GM23338 (cell line): ENCODE measurements around the gene SMYD3.

ENCODE experiments used
- CREB1 ChIP-seq: fragments of 250-450 bp; sonication (Bioruptor Pico); IDR thresholded peaks from 2 replicates; pipeline ENCODE4 v1.5.0; 2020; ENCODE audit warnings: low read depth, mild to moderate bottlenecking, moderate library complexity
- EZH2 ChIP-seq: fragments of 200-600 bp; sonication (generic); IDR thresholded peaks from one replicate; pipeline ENCODE4 v1.8.0; 2017; ENCODE audit warnings: antibody characterized with exemption, mild to moderate bottlenecking, low read depth; ENCODE audit not compliant: unreplicated experiment
- EZH2phosphoT487 ChIP-seq: fragments of 200-600 bp; sonication (generic); IDR thresholded peaks from one replicate; pipeline ENCODE4 v1.8.1; 2018; ENCODE audit warnings: antibody characterized with exemption; ENCODE audit not compliant: unreplicated experiment
- JUNB ChIP-seq: IDR thresholded peaks from one replicate; pipeline ENCODE4 v1.6.1; 2016; ENCODE audit warnings: antibody characterized with exemption; ENCODE audit not compliant: unreplicated experiment
- POLR2AphosphoS5 ChIP-seq: IDR thresholded peaks from 2 replicates; pipeline ENCODE4 v1.6.1; 2016; ENCODE audit warnings: antibody characterized with exemption, low read depth
- REST ChIP-seq: IDR thresholded peaks from one replicate; pipeline ENCODE4 v1.6.1; 2018; ENCODE audit warnings: antibody characterized with exemption; ENCODE audit not compliant: unreplicated experiment
- ZNF114 ChIP-seq: fragments of 250-450 bp; sonication (Bioruptor Pico); IDR thresholded peaks from 2 replicates; pipeline ENCODE4 v1.5.0; 2020; ENCODE audit warnings: mild to moderate bottlenecking, moderate library complexity
- ZNF462 ChIP-seq: fragments of 250-450 bp; sonication (Bioruptor Pico); IDR thresholded peaks from 2 replicates; pipeline ENCODE4 v1.5.0; 2020; ENCODE audit warnings: mild to moderate bottlenecking, moderate library complexity
- TF ChIP-seq, protein P1 (sequence below), 2 experiments: fragments of 200-600 bp in 1 of 2; sonication (generic) in 1 of 2; conservative IDR thresholded peaks; 2 replicates each; pipeline versions ENCODE4 v1.5.1 to v1.6.1; 2016 to 2017; ENCODE audit warnings: antibody characterized with exemption in 2 of 2, low read depth in 2 of 2, mild to moderate bottlenecking in 2 of 2, moderate library complexity in 1 of 2
- TF ChIP-seq, protein P2 (sequence below): IDR thresholded peaks from 2 replicates; pipeline ENCODE4 v1.6.1; 2016; ENCODE audit warnings: antibody characterized with exemption

- TF ChIP-seq, protein P1, sequence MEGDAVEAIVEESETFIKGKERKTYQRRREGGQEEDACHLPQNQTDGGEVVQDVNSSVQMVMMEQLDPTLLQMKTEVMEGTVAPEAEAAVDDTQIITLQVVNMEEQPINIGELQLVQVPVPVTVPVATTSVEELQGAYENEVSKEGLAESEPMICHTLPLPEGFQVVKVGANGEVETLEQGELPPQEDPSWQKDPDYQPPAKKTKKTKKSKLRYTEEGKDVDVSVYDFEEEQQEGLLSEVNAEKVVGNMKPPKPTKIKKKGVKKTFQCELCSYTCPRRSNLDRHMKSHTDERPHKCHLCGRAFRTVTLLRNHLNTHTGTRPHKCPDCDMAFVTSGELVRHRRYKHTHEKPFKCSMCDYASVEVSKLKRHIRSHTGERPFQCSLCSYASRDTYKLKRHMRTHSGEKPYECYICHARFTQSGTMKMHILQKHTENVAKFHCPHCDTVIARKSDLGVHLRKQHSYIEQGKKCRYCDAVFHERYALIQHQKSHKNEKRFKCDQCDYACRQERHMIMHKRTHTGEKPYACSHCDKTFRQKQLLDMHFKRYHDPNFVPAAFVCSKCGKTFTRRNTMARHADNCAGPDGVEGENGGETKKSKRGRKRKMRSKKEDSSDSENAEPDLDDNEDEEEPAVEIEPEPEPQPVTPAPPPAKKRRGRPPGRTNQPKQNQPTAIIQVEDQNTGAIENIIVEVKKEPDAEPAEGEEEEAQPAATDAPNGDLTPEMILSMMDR (conservative IDR thresholded peaks at IDR 0.05; ENCODE audit: low read depth in 2 of 2): no peak
- TF ChIP-seq EZH2 (no peak), EZH2phosphoT487 (no peak), POLR2AphosphoS5 (no peak), CREB1 (CRISPR knock-in tag) (no peak), JUNB (no peak), REST (no peak), ZNF114 (CRISPR knock-in tag) (no peak), ZNF462 (no peak)
- TF ChIP-seq, protein P2, sequence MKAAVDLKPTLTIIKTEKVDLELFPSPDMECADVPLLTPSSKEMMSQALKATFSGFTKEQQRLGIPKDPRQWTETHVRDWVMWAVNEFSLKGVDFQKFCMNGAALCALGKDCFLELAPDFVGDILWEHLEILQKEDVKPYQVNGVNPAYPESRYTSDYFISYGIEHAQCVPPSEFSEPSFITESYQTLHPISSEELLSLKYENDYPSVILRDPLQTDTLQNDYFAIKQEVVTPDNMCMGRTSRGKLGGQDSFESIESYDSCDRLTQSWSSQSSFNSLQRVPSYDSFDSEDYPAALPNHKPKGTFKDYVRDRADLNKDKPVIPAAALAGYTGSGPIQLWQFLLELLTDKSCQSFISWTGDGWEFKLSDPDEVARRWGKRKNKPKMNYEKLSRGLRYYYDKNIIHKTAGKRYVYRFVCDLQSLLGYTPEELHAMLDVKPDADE: no peak
Measured at GRCh38 chr1:246300626-246301549, 206.2 kb downstream of the SMYD3 start.
